Upper lobe of left lung (tissue), 6 donors: ENCODE measurements around the gene CTAGE9. TPM values are rescaled to one million over a fixed set of nuclear protein-coding genes. Genes with fewer than 3 reads are reported as not detected.

ENCODE experiments used
- ATAC-seq, 2 donors: fragments of 200-7000 bp; cut with Tn5 transposase; one replicate each; pipeline ENCODE4 v1.9.1; 2022; ENCODE audit warnings: mild to moderate bottlenecking in 2 of 2, moderate library complexity in 2 of 2; ENCODE audit not compliant: low FRiP score in 2 of 2
- DNase-seq, 2 donors: peaks; one replicate each; pipeline ENCODE4 v3.0.0-alpha.2; 2019 to 2020
- H3K27ac ChIP-seq, 4 donors: fragments of 200-600 bp; sonication (generic); one replicate each; pipeline ENCODE4 v1.5.1; 2016 to 2019
- H3K27me3 ChIP-seq, 4 donors: fragments of 200-600 bp; sonication (generic); one replicate each; pipeline ENCODE4 v1.5.1; 2017 to 2019
- H3K36me3 ChIP-seq, 4 donors: fragments of 200-600 bp; sonication (generic); one replicate each; pipeline ENCODE4 v1.5.1; 2016 to 2019
- H3K4me1 ChIP-seq, 4 donors: fragments of 200-600 bp; sonication (generic); one replicate each; pipeline ENCODE4 v1.5.1; 2018 to 2019
- H3K4me3 ChIP-seq, 4 donors: fragments of 200-600 bp; sonication (generic); one replicate each; pipeline ENCODE4 v1.5.1; 2017 to 2019; ENCODE audit warnings: mild to moderate bottlenecking in 2 of 4, moderate library complexity in 1 of 4
- H3K9me3 ChIP-seq, 4 donors: fragments of 200-600 bp; sonication (generic); one replicate each; pipeline ENCODE4 v1.5.1; 2018 to 2019
- CTCF ChIP-seq, 6 experiments: fragments of 450-650 bp in 4 of 6; fragments of 200-600 bp in 2 of 6; sonication (generic) in 2 of 6; IDR thresholded peaks; one replicate each; pipeline ENCODE4 v1.5.1; 2016 to 2019; ENCODE audit warnings: antibody characterized with exemption in 6 of 6
- EP300 ChIP-seq, 4 donors: sonication (generic); formaldehyde crosslinking; IDR thresholded peaks; one replicate each; pipeline ENCODE4 v1.5.1; 2017; ENCODE audit warnings: antibody characterized with exemption in 4 of 4, control low read depth in 2 of 4
- POLR2A ChIP-seq, 4 donors: fragments of 450-650 bp; IDR thresholded peaks; one replicate each; pipeline ENCODE4 v1.5.1; 2016 to 2017; ENCODE audit warnings: antibody characterized with exemption in 4 of 4, mild to moderate bottlenecking in 2 of 4
- POLR2AphosphoS5 ChIP-seq, 2 donors: sonication (generic); formaldehyde crosslinking; IDR thresholded peaks; one replicate each; pipeline ENCODE4 v1.5.1; 2017; ENCODE audit warnings: antibody characterized with exemption in 2 of 2
- WGBS, 2 donors: methylation state at CpG; one replicate each; pipeline ENCODE4 v1.1.5; 2017 to 2018; 5-methylcytosine and 5-hydroxymethylcytosine counted together
- total RNA-seq, 6 donors: library from RNA; depleted of rRNA in 4 of 6; stranded (reverse); fragments of >200 nt in 4 of 6; gene quantifications; one replicate each; pipeline versions ENCODE4 v1.1.0 to v1.2.1, GENCODE V29; 2016 to 2021
- donor health status: DM: no; HTN: no; CAD: no; lungs with moderate emphysema.
- donor health status: DM: no; HTN: yes; CAD: no; lungs with severe emphysema.

CTAGE9 gene
- total RNA-seq, 6 donors from 2014 or later: not detected

- Histone ChIP-seq H3K4me1 (no peaks in the 10 kb centered on the region), H3K27ac (no peak overlapping the region), H3K9me3 (no peaks in the 10 kb centered on the region), H3K4me3 (no peak overlapping the region), H3K27me3 (no peaks in the 10 kb centered on the region), H3K36me3 (no peaks in the 10 kb centered on the region)
- WGBS, 2 donors: 65 to 92% methylated on average over 4 of the region's 4 CpGs
- ATAC-seq (no peak), DNase-seq (no peak)
- no peak for TF ChIP-seq CTCF (IDR thresholded peaks at IDR 0.05)
- no peak for TF ChIP-seq POLR2AphosphoS5 (IDR thresholded peaks at IDR 0.05)
- TF ChIP-seq POLR2A (IDR thresholded peaks at IDR 0.05): no peak
These were observed 18.7 kb upstream of the CTAGE9 start for GRCh38 chr6:131729550-131729949.

- Histone ChIP-seq H3K9me3 (no peaks in the 10 kb centered on the region), H3K27ac (no peak overlapping the region), H3K36me3 (no peaks in the 10 kb centered on the region), H3K4me1 (no peaks in the 10 kb centered on the region), H3K27me3 (no peaks in the 10 kb centered on the region), H3K4me3 (no peak overlapping the region)
- DNase-seq (no peak), ATAC-seq (no peak)
- WGBS, 2 donors: 85 to 87% methylated on average over 3 of the region's 3 CpGs
- TF ChIP-seq POLR2A (IDR thresholded peaks at IDR 0.05) (no peak), EP300 (IDR thresholded peaks at IDR 0.05) (no peak), CTCF (IDR thresholded peaks at IDR 0.05) (no peak), POLR2AphosphoS5 (IDR thresholded peaks at IDR 0.05) (no peak)
These were observed 17.6 kb upstream of the CTAGE9 start for GRCh38 chr6:131728296-131728939.

DNA sequence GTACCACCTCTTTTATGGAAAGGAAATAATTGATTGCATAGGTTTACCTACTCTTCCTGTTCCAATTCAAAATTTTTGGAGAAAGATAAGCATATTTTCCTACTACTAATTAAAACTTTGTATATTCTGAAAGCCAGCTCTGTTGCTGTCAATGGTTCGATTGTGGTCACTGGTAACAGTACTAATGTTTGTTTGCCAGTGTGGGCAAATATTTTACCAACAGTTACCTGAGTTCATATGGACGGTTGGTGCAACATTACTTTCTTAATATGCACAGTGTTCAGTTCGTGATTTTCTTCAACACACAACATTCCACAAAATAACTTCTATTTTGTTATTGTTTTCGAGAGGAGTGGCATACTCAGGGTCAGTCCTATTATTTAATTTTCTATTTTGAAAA is 17.1 kb upstream of the CTAGE9 start:
- ATAC-seq: no peak
- 81 to 85% methylated on average over 4 of the region's 4 CpGs for WGBS, 2 donors
- Histone ChIP-seq H3K27ac (no peak overlapping the region), H3K27me3 (no peaks in the 10 kb centered on the region), H3K36me3 (no peaks in the 10 kb centered on the region), H3K4me1 (no peaks in the 10 kb centered on the region), H3K9me3 (no peaks in the 10 kb centered on the region), H3K4me3 (no peak overlapping the region)
- TF ChIP-seq POLR2A (IDR thresholded peaks at IDR 0.05) (no peak), CTCF (IDR thresholded peaks at IDR 0.05) (no peak), POLR2AphosphoS5 (IDR thresholded peaks at IDR 0.05) (no peak), EP300 (IDR thresholded peaks at IDR 0.05) (no peak)
- DNase-seq: no peak

- Histone ChIP-seq H3K9me3 (no peaks in the 10 kb centered on the region), H3K4me3 (no peak overlapping the region), H3K4me1 (no peaks in the 10 kb centered on the region), H3K36me3 (no peaks in the 10 kb centered on the region), H3K27ac (no peak overlapping the region), H3K27me3 (no peaks in the 10 kb centered on the region)
- WGBS, 2 donors: 89 to 95% methylated on average over 5 of the region's 5 CpGs
- ATAC-seq (no peak), DNase-seq (no peak)
- no peak for TF ChIP-seq CTCF (IDR thresholded peaks at IDR 0.05)
- no peak for TF ChIP-seq POLR2A (IDR thresholded peaks at IDR 0.05)
- no peak for TF ChIP-seq EP300 (IDR thresholded peaks at IDR 0.05)
- no peak for TF ChIP-seq POLR2AphosphoS5 (IDR thresholded peaks at IDR 0.05)
These were observed 16.6 kb upstream of the CTAGE9 start for GRCh38 chr6:131727467-131727866.

- no peaks in the 10 kb centered on the region for H3K27me3 ChIP-seq
- no peaks in the 10 kb centered on the region for H3K4me1 ChIP-seq
- 71 to 77% methylated on average over 2 of the region's 2 CpGs for WGBS, 2 donors
- DNase-seq: no peak
- no peak overlapping the region for H3K27ac ChIP-seq
- no peaks in the 10 kb centered on the region for H3K9me3 ChIP-seq
- no peak overlapping the region for H3K4me3 ChIP-seq
- H3K36me3 ChIP-seq: no peaks in the 10 kb centered on the region
- TF ChIP-seq POLR2A (IDR thresholded peaks at IDR 0.05) (no peak), EP300 (IDR thresholded peaks at IDR 0.05) (no peak), POLR2AphosphoS5 (IDR thresholded peaks at IDR 0.05) (no peak), CTCF (IDR thresholded peaks at IDR 0.05) (no peak)
- ATAC-seq: no peak
These were observed 13.3 kb upstream of the CTAGE9 start for GRCh38 chr6:131724114-131724513.
